Fibroblast of upper back skin (primary cell): ENCODE data around the gene MUC6.
"Not testable (repeated sequence)": the region's sequence is repeated elsewhere in the genome, so short reads cannot be mapped to it uniquely, and the experiment has no call there.

Source experiments
- DNase-seq: peaks from one replicate; pipeline ENCODE4 v3.0.0-alpha.2; 2013

Gene MUC6

DNA sequence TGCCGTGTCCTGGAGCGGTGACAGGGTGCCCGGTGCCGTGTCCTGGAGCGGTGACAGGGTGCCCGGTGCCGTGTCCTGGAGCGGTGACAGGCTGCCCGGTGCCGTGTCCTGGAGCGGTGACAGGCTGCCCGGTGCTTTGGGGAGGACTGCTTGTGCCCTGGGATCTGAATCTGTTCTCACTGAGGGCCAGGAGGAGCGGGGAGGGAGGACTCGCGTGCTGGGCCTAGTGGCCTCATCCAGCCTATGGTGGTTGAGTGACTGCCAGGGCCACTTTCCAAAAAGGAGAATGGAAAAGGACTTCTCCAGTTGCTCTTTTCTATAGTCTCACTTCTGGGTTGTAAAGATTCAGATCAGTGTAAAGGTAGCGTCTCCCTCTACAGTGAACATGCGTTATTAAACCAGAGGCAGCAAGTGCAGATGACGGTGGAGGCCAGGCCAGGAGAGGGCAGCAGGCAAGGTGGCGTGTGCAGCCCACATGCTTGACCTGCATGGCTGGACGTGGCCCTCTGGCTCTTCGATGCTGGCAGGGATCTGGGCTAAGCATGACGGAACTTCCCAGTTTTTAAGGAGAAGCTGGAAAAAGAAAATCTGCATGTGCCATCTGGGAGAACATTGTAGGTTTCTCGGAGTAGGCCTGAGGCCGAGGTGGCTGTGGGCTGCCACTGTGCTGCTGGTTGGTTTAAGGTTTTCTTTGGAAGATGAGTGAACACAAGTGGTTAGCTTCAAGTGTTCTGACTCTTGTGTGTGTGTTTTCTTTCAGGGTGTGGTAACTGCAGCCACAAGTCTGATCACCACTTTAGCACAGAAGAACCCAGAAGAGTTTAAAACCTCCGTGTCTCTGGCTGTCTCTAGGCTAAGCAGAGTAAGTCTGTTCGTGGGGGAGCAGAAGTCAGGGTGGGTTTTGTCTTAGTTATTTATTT, 55.8 kb downstream of the MUC6 start:
- no peak for DNase-seq

DNA sequence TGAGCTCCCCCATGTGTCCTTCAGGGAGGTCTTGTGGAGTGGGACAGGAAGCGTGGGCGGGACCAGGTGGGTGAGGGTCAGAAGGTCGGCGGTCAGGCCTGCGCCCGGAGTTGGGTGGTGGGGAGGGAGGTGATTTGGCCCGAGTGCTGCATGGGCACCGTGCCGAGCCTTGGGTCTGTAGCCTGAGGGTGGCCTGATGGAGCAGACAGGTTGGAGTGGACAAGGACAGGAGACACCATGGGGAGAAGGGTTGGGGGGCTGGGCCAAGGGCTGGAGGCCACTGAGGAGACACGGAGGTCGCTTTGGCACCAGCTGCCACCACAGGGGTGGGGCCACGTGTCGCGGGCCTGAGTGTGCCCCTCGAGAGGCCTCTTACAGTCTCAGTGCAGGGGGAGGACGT, 57.7 kb downstream of the MUC6 start:
- DNase-seq = no peak

DNA sequence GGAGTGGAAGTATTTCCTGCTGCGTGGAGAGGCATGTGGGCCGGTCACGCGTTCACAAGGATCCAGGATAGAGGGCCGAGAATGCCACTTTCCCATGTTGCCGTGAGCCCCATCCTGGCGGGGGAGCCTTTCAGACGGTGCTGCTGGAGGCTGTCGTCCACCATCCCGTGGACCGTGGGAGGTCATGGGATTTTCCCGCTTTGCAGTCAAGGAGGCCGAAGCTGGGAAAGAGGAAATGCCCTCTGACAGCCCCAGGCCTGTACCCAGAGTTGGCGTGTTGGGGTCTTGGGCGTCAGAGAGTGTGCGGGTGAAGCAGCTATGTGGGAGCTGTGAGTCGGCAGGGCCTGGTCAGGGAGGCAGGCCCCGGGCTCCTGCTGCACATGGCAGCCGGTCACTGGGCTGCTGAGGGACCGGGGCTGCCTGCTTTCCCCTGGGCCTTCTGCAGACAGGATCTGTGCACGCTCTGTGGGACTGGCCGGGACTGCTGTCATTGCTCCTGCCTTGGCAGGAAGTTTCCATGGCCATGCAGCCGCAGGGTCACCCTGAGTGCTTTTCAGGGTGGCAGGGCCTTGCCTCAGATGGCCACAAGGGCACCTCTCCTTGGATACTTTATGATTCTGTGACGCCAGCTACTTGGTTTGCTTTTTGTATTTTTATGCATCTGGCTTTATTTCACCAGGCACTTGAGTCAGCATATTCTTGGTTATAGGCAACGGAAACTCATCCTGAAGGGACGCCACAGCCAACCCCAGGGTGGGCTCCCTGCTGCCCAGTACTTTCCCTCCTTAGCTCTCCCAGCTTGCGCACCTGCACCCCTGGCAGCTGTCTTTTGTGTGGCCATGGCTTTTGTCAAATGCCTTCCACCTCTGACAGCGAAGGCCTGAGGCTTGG, 58.4 kb downstream of the MUC6 start:
- DNase-seq = no peak

DNA sequence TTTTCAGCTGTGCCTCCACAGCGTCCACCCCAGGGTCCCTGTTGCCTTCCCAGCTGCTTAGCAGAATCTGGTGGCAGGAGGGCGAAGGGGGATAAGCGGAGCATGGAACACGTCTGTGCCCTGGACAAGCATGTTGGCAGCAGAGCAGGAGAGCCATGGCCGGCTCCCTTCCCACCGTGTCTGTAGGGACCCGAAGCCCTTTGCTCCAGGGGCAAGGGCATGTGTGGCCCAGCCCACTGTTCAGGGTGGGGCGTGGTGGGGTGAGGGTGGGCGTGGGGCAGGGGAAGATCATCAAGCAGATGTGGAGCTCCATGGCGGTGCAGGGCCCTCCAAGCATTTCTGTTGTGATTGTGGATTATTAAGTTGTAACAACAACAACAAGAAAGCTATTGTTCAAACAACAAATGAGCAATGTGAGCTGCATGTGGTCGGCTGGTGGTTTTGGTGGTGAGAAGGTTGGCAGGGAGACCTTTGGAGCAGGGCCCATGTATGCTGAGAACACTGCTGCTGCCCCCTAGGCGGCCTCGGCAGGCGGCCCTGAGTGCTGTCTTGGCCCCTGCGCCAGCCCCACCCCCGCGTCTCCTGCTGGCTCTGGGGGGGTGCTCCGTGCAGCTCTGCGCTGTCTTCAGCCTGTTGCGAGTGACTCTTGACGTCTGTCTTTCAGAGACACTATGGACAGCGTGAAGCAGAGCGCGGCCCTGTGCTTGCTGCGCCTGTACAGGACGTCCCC, 59.9 kb downstream of the MUC6 start:
- peak; percentile 38 for DNase-seq

DNA sequence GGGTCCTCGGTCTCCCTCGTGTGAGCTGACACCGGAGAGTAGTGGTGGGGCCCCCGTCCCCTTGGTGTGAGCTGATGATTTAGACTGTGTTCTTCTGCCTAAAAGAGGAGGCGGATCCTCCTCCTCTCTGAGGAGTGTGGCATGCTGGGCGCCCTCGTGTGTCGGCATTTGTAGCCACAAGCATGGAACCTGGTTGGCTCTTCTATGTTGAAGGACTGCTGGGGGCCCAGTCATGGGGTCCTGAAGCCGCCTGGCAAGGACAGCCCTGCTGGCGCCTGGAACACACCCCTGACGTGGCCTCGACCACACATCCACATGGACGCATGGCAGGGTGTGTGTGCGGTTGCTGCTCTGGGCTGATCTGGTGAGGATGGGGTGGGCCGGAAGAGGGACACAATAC, 60.7 kb downstream of the MUC6 start:
- peak; percentile 37 for DNase-seq

DNA sequence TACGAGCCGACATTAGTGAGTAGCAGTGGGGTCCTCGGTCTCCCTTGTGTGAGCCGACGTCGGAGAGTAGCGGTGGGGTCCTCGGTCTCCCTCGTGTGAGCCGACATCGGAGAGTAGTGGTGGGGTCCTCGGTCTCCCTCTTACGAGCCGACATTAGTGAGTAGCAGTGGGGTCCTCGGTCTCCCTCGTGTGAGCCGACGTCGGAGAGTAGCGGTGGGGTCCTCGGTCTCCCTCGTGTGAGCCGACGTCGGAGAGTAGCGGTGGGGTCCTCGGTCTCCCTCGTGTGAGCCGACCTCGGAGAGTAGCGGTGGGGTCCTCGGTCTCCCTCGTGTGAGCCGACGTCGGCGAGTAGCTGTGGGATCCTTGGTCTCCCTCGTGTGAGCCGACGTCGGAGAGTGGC, 61.1 kb downstream of the MUC6 start:
- not testable (repeated sequence) for DNase-seq

DNA sequence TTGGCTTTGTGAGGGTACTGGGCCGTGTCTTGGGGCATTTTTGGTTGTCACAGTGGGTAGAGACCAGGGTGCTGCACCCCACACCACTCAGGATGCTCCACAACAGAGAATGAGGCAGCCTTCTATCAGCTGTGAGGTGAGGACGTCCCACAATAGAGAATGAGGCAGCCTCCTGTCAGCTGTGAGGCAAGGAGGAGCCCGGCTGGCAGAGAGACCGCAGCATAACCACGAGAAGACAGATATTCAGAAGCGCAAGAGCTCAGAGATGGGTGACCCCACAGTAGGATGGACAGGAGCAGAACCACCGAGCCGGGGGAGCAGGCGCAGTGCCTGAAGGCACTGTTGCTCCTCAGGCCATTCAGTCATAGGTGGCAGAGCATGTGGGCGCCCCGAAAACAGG, 63.3 kb downstream of the MUC6 start:
- no peak for DNase-seq

DNA sequence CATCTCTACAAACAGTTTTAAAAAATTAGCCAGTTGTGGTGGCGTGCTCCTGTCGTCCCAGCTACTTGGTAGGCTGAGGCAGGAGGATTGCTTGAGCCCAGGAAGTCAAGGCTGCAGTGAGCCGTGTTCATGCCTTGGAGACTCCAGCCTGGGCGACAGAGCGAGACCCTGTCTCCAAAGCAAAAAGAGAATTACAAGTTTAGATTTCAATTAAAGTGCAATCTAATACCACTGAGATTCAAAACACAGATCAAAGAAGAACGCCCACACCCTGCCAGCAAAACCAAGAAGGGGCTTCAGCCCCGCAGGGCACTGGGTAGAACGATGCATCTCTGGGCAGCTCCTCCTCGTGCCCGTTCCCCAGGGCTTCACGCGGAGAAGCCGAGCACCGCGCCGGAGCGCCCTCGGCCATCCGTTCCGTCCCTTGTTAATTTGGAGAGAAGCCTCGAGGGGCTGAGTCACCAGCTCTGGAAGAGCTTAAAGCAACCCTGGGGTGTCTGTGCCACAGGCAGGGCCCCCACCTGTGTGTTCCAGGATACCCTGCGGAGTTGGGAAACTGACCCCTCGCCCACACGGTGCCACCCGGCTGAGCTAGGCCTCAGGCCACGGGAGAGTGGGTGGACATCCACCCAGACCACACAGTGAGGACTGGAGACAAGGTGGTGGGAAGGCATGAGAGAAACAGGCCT, 63.9 kb downstream of the MUC6 start:
- no peak for DNase-seq

DNA sequence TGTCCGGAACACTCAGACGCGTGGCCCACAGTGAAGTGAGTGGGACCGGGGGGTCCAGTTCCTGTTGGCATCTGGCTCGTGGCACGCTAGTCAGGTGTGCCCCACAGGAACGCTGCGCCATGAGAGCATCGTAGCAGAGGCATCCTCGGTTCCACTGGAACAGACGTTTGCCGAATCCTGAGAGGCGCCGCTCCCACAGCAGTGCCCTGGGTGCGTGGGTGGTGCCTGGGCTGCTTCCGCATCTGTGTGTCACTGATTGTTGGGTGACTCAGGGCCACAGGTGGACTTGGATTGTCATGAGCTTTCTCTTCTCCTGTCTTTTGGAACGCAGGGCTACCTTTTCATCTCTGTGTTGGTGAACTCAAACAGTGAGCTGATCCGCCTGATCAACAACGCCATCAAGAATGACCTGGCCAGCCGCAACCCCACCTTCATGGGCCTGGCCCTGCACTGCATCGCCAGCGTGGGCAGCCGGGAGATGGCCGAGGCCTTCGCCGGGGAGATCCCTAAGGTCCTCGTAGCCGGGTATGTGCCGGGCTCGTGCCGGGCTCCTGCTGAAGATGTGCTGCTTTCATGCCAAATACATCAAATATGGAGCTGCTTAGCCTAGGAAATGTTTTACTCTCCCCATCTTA, 64.7 kb downstream of the MUC6 start:
- DNase-seq = no peak

DNA sequence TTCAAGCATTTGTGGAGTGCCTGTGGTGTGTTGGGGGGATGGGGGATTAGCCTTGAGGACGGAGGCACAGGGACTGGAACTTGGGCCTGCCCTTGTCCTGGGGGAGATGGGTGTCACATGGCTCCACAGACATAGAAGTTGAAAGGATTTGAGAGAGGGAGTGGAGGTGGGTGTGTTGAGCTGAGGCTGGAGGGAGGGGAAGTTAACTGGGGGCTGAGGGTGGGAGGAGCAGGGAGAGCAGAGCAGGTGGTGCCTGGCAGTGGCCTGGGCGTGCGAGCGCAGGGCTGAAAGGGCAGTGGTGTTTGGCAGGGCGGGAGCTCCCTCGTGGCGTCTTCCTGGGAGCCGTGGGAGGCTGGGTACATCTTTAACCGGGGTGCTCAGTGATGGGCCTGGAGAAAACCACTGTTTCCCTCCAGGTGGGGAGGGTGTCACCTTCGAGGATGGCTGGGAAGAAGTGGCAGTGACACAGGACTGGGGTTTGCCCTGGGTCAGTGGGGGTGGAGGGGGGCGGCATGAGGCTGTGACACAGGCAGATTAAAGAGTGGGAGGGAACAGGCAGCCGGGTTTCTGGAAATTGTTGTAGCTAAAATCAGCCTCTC, 65.3 kb downstream of the MUC6 start:
- DNase-seq = no peak

DNA sequence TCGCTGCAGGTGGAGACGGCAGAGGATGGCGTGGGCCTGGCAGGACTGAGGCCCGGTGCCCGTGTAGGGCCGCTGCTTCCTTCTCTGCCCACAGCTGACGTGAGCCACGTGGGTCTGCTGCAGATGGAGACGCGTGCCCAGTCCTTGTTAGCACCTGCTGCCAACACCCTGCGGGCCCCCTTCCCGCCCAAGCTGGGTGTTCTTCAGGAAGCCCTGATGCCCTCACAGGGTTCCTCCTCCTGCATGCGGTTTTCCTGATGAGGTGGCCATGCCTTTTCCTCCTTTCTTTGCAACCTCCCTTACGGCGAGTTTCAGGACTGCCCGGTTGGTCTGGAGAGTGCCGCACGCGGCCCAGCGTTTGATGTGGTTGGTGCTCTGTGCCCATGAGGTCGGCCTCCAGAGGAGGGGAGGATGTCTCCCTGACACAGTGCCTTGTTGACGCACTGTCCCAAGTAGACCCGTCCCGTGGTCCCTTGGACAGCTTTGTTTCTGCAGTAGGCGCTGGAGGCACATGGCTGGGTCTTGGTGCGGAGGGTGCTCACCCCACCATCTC, 66.1 kb downstream of the MUC6 start:
- DNase-seq = no peak

DNA sequence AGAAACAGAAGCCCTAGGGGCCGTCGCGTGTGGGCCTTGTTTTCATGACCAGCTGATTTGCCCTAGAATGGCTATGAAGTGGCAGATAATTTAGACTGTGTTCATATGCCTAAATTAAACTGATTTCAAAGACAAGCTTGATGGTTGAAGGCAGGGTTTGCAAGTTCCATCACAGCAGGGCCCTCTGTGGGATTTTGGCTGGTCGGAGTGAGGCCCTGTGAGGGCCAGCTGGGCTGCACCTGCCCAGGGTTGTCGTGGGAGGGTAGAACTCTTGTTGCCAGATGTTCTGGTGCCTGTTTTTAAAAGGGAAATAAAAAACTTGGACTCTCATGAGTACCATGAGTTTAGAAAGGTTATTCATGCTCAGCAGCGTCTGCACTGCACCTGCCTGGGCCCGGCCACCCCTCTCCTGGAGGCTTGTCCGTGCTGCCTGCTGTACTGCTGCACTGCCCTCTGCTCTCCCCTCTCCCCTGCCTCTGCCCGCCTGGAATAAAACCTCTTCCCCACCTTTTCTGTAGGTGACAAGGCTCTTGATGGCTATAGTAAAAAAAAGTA, 66.8 kb downstream of the MUC6 start:
- DNase-seq = no peak

DNA sequence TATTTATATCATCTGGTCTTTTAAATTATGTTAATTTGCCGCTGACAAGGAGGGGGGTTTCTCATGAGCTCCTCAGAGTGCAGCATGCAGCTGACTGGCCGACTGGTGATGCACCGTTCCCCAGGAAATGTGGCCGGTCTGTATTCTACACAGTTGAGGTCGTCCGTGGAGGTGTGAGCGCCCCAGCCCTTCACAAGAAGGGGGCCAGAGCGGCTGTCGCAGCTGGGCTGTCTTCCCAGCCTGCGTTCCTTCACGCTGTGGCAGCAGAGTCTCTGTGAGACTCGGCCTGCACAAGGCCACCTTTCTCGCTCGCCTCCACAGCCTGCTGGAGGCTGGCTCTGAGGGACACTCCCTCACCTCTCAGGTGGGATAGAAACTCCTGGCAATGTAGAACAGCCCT, 67.7 kb downstream of the MUC6 start:
- DNase-seq = no peak

DNA sequence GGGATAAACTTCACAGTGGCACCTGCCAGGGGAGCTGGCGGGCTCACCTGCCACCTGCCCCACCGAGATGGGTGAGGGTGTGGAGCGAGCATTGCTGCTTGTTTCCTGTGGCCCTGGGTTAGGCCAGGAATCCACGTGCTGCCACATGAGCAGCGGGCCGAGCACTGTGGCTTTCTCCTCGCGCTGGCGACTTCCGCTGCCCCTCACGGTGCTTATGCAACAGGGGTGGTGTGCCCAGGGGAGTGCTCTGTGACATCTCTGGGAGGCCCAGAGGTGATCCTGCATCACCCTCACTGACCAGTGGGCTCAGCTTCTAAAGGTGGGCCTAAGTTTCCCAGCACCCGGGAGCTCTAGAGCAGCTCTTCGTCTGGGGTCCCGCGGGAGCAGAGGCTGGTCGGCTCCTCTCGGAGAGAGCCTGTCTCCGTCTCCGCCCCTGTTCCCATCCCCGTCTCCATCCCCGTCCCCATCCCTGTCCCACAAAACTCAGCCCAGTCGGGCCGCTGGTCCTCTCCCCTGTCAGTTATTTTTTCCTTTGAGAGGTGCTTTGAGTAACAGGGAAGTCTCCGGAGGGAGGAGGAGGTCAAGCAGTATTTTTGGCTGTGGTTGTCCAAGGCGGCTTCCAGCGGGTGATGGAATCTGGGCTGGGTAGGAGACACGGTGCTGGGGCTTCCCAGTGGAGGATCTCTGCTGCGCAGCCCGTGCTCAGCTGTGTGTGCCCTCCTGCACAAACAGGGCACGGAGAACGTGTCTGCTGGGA, 68.3 kb downstream of the MUC6 start:
- no peak for DNase-seq

DNA sequence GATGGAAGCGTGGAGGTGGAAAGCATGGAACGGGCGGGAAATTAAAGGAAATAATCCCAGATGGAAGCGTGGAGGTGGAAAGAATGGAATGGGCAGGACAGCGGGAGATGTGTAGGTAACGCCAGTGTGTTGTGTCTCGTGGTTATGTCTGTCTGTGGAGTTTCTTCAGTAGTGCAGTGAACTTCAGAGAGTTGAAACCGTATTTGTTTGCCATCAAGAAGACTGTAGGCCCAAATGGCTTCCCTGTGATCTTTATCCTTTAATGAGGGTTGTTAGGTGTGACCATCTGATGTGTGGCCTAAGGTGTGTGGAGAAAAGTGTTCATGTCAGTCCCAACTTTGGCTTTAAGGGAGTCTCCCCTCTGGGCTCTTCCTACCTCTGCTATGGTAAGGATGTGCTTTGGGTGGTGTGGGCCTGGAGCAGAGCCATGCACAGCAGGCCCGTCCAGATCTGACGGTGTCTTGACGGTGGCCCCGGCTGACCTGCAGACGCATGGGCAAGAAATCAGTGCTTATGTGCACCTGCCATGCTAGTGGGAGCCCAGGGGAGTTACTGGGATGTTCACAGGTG, 71.2 kb downstream of the MUC6 start:
- no peak for DNase-seq

DNA sequence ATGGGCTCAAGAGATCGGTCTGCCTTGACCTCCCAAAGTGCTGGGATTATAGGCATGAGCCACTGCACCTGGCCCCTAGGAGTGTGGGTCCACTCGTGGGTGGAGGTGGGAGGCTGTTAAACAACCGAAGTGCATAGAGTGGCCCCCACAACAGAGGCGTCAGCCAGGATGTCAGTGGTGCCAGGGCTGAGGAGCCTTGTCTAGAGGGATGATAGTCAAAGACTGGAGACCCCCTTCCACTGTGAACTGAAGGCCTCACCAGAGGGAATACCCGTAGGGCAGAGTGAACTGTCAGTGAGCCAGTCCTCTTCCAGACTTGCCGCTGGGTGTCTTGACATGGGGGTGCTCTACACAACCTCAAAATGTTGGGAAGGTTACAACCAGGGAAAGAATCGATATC, 72.7 kb downstream of the MUC6 start:
- no peak for DNase-seq
